ENCODE results near the gene NGFR. TPM values are rescaled to one million over a fixed set of nuclear protein-coding genes. Genes with fewer than 3 reads are reported as not detected.

The NGFR gene
- total RNA-seq, 1 experiment from 2014 or later = 11.3 TPM

DNA sequence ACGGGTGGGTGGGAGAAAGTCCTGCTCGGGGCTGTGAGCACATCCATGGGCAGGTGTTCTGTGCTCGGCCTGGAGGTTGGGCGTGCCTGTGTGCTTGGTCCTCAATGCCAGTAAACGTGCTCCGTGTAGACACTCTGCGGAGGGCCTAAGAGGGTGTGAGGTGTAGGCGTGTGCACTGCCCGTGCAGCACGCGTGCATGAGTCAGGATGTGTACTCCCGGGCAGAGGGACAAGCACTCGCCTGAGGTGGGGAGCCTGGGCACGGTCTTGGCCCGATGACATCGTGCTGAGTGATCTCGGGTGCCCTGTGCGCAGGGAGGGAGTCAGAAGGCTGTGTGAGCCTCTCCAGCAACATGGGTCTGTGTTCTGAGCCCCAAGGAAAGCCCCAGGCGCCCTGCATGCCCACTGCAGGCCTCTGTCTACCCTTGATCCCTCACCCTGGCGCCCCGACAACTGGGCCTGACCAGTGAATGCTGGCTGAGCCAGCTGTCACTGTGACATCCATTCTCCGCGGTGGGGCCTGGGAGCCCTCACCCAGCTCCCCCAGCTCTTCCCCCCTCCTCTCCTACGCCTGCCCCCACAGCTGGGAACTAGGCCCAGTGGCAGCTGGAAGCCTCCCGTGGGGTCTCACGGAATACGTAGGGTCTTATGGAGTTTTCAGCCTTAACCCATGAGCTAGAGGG, 57.1 kb downstream of the NGFR start:
- Mint-ChIP-seq H3K4me3 (no peak overlapping the region), H3K9me3 (no peaks in the 10 kb centered on the region), H3K36me3 (no peaks in the 10 kb centered on the region), H3K4me1 (peaks cover 18% of the 10 kb centered on the region), H3K27me3 (ENCODE audit: low read depth) (peaks cover 9% of the 10 kb centered on the region), H3K27ac (no peak overlapping the region)
- TF ChIP-seq ETV6 (CRISPR knock-in tag; IDR thresholded peaks at IDR 0.05) (no peak), ARID4B (CRISPR knock-in tag; IDR thresholded peaks at IDR 0.05; ENCODE audit: borderline replicate concordance) (no peak), ZNF232 (CRISPR knock-in tag; IDR thresholded peaks at IDR 0.05) (no peak), SP1 (CRISPR knock-in tag; conservative IDR thresholded peaks at IDR 0.05) (no peak), KAT7 (CRISPR knock-in tag; IDR thresholded peaks at IDR 0.05; ENCODE audit: borderline replicate concordance) (no peak), TP53 (CRISPR knock-in tag; IDR thresholded peaks at IDR 0.05) (no peak), ZNF138 (CRISPR knock-in tag; conservative IDR thresholded peaks at IDR 0.05) (no peak), ELF4 (CRISPR knock-in tag; IDR thresholded peaks at IDR 0.05; ENCODE audit: low read depth) (no peak)
- CTCF ChIA-PET = interaction anchor here (0.6 to 1.1 kb wide), 4 partner anchors 36 to 66 kb away, joined by 3 to 5 read pairs (median 4); partner anchors contain the start of gene NGFR
- DNase-seq (ENCODE audit: low spot score) (no peak), ATAC-seq (no peak)
- POLR2A ChIA-PET = no interaction called here

DNA sequence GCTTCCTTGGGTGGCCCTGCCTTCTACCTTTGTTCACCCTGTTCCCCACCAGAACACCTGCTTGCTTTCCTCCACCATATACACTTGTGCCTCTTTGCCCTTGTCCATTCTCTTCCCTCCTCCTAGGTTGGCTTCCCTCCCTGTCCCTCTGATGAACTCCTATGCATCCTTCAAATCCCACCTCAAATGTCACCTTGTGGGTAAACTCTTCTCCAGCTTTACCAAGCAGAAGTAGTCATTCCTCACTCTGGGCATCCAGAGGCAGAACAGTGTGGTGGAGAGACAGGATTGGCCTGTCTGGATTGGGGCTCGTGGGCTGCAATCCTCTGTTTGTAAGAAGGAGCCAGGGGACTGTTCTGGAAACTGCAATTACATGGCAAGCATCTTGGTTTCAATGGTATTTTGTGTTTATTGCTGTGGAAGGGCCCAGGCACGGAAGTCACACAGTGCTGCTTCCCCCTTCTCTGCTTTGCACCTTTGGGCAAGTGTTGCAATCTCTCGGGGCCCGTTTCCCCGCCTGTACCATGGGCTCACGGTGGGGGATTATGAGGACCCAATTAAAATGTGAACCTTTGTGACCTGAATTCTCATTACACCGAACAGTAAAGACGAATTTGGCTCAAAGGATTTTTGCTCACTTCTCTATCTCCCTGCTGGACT, 58.7 kb downstream of the NGFR start:
- DNase-seq (ENCODE audit: low spot score) = no peak
- peaks cover 13% of the 10 kb centered on the region for H3K4me1 Mint-ChIP-seq
- CTCF ChIA-PET = interaction anchor here (0.6 to 1.1 kb wide), 2 partner anchors 38 to 133 kb away, joined by 3 read pairs; no protein-coding TSS in a partner anchor
- H3K27me3 Mint-ChIP-seq (ENCODE audit: low read depth) = peaks cover 8% of the 10 kb centered on the region
- ATAC-seq = no peak
- no peak overlapping the region for H3K27ac Mint-ChIP-seq
- POLR2A ChIA-PET = no interaction called here
- no peak for TF ChIP-seq TCF7 (CRISPR knock-in tag; IDR thresholded peaks at IDR 0.05; ENCODE audit: low read depth)
- TF ChIP-seq, protein P1, sequence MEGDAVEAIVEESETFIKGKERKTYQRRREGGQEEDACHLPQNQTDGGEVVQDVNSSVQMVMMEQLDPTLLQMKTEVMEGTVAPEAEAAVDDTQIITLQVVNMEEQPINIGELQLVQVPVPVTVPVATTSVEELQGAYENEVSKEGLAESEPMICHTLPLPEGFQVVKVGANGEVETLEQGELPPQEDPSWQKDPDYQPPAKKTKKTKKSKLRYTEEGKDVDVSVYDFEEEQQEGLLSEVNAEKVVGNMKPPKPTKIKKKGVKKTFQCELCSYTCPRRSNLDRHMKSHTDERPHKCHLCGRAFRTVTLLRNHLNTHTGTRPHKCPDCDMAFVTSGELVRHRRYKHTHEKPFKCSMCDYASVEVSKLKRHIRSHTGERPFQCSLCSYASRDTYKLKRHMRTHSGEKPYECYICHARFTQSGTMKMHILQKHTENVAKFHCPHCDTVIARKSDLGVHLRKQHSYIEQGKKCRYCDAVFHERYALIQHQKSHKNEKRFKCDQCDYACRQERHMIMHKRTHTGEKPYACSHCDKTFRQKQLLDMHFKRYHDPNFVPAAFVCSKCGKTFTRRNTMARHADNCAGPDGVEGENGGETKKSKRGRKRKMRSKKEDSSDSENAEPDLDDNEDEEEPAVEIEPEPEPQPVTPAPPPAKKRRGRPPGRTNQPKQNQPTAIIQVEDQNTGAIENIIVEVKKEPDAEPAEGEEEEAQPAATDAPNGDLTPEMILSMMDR (IDR thresholded peaks at IDR 0.05) = no peak
- no peak for TF ChIP-seq USF1 (CRISPR knock-in tag; IDR thresholded peaks at IDR 0.05)
- TF ChIP-seq ZNF232 (CRISPR knock-in tag; IDR thresholded peaks at IDR 0.05) = no peak
- no peak for TF ChIP-seq JAZF1 (CRISPR knock-in tag; IDR thresholded peaks at IDR 0.05)
- no peak for TF ChIP-seq NR2C2 (CRISPR knock-in tag; IDR thresholded peaks at IDR 0.05)
- TF ChIP-seq, protein P2, sequence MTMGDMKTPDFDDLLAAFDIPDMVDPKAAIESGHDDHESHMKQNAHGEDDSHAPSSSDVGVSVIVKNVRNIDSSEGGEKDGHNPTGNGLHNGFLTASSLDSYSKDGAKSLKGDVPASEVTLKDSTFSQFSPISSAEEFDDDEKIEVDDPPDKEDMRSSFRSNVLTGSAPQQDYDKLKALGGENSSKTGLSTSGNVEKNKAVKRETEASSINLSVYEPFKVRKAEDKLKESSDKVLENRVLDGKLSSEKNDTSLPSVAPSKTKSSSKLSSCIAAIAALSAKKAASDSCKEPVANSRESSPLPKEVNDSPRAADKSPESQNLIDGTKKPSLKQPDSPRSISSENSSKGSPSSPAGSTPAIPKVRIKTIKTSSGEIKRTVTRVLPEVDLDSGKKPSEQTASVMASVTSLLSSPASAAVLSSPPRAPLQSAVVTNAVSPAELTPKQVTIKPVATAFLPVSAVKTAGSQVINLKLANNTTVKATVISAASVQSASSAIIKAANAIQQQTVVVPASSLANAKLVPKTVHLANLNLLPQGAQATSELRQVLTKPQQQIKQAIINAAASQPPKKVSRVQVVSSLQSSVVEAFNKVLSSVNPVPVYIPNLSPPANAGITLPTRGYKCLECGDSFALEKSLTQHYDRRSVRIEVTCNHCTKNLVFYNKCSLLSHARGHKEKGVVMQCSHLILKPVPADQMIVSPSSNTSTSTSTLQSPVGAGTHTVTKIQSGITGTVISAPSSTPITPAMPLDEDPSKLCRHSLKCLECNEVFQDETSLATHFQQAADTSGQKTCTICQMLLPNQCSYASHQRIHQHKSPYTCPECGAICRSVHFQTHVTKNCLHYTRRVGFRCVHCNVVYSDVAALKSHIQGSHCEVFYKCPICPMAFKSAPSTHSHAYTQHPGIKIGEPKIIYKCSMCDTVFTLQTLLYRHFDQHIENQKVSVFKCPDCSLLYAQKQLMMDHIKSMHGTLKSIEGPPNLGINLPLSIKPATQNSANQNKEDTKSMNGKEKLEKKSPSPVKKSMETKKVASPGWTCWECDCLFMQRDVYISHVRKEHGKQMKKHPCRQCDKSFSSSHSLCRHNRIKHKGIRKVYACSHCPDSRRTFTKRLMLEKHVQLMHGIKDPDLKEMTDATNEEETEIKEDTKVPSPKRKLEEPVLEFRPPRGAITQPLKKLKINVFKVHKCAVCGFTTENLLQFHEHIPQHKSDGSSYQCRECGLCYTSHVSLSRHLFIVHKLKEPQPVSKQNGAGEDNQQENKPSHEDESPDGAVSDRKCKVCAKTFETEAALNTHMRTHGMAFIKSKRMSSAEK (CRISPR knock-in tag; IDR thresholded peaks at IDR 0.05; ENCODE audit: borderline replicate concordance) = no peak
- TF ChIP-seq E2F4 (CRISPR knock-in tag; IDR thresholded peaks at IDR 0.05; ENCODE audit: borderline replicate concordance, low read depth) = no peak
- no peaks in the 10 kb centered on the region for H3K9me3 Mint-ChIP-seq
- no peaks in the 10 kb centered on the region for H3K36me3 Mint-ChIP-seq
- H3K4me3 Mint-ChIP-seq = no peak overlapping the region

Data from WTC11 (cell line).